K562 (cell line): ENCODE results near the gene MEIOB. TPM values are rescaled to one million over a fixed set of nuclear protein-coding genes. Genes with fewer than 3 reads are reported as not detected.

ENCODE experiments used
- ATAC-seq: fragments of 200-7000 bp; cut with Tn5 transposase; 3 replicates; pipeline ENCODE4 v1.9.1; 2020; ENCODE audit warnings: moderate library complexity
- BruUV-seq: library from RNA; stranded (reverse); fragments of 400-500 nt; replicated peaks from 2 replicates; lab custom pipeline; 2021; lab: Mats Ljungman, UMichigan
- CTCF ChIA-PET: fragments of 300-600 bp; formaldehyde crosslinking; extraction: SDS; loops from one replicate; lab custom pipeline; 2021; ENCODE audit warnings: low intra/inter-chr PET ratio; lab: Yijun Ruan, JAX
- POLR2A ChIA-PET: fragments of 300-600, 350-650 bp; sonication (Branson Sonifier 250); formaldehyde crosslinking; extraction: SDS; loops from one replicate; lab custom pipeline; 2021; ENCODE audit warnings: antibody characterized with exemption, inconsistent platforms; lab: Yijun Ruan, JAX
- DNase-seq, 4 experiments: peaks; one replicate each; pipeline versions ENCODE4 v3.0.0 to v3.0.0-alpha.2; 2011 to 2018; ENCODE audit warnings: low spot score in 3 of 4, mixed read lengths in 3 of 4; ENCODE audit errors: extremely low read depth in 1 of 4
- FAIRE-seq: peaks from 2 replicates; lab custom pipeline; 2011; peaks lifted over from hg19 to GRCh38; lab: Jason Lieb, UNC
- H2AFZ ChIP-seq: 2 replicates; pipeline ENCODE4 v1.6.0; 2011; ENCODE audit warnings: low read depth, low read length, control low read depth, inconsistent platforms
- H3K27ac ChIP-seq: fragments of 200-600 bp; 3 replicates; pipeline ENCODE4 v1.8.0; 2011; ENCODE audit warnings: low read depth, mild to moderate bottlenecking, control low read depth, inconsistent platforms, low read length, moderate library complexity, mixed read lengths; ENCODE audit errors: extremely low read depth
- H3K27me3 ChIP-seq, 2 experiments: fragments of 300-600 bp in 1 of 2; 2 replicates in 1 of 2; 3 replicates in 1 of 2; pipeline versions ENCODE4 v1.6.0 to v1.8.0; 2011; ENCODE audit warnings: inconsistent platforms in 2 of 2, low read length in 2 of 2, mild to moderate bottlenecking in 1 of 2, mixed read lengths in 1 of 2, moderate library complexity in 1 of 2; ENCODE audit not compliant: control insufficient read depth in 2 of 2, insufficient read depth in 2 of 2
- H3K36me3 ChIP-seq: fragments of 300-600 bp; 3 replicates; pipeline ENCODE4 v1.8.0; 2011; ENCODE audit warnings: mild to moderate bottlenecking, low read length, inconsistent platforms; ENCODE audit not compliant: control insufficient read depth, insufficient read depth
- H3K4me1 ChIP-seq, 2 experiments: fragments of 200-600 bp in 1 of 2; replicated peaks in 1 of 2; 2 replicates in 1 of 2; 3 replicates in 1 of 2; pipeline versions ENCODE4 v1.5.1 to v1.8.0; 2011; ENCODE audit warnings: inconsistent platforms in 2 of 2, low read length in 2 of 2, mild to moderate bottlenecking in 1 of 2, mixed read lengths in 1 of 2, moderate library complexity in 1 of 2; ENCODE audit not compliant: control insufficient read depth in 2 of 2, insufficient read depth in 2 of 2
- H3K4me2 ChIP-seq: 2 replicates; pipeline ENCODE4 v1.6.1; 2011; ENCODE audit warnings: low read length, control low read depth, inconsistent platforms, mixed read lengths; ENCODE audit not compliant: insufficient read depth
- H3K4me3 ChIP-seq: fragments of 200-600 bp; sonication (generic), shearing (Covaris generic); 2 replicates; pipeline ENCODE4 v1.5.1; 2016; ENCODE audit warnings: control low read depth, inconsistent platforms
- H3K79me2 ChIP-seq: fragments of 200-600 bp; 3 replicates; pipeline ENCODE4 v1.8.0; 2011; ENCODE audit warnings: low read length, inconsistent platforms; ENCODE audit not compliant: control insufficient read depth, insufficient read depth
- H3K9ac ChIP-seq, 2 experiments: 2 replicates each; pipeline versions ENCODE4 v1.6.0 to v1.6.1; 2011; ENCODE audit warnings: low read depth in 2 of 2, low read length in 2 of 2, control low read depth in 1 of 2, inconsistent platforms in 1 of 2, mild to moderate bottlenecking in 1 of 2, mixed read lengths in 1 of 2; ENCODE audit not compliant: insufficient read depth in 1 of 2
- H3K9me1 ChIP-seq: one replicate; pipeline ENCODE4 v1.6.0; 2011; ENCODE audit warnings: inconsistent platforms, mild to moderate bottlenecking, low read length, moderate library complexity; ENCODE audit not compliant: control insufficient read depth, insufficient read depth
- H3K9me3 ChIP-seq: replicated peaks from 2 replicates; pipeline ENCODE4 v1.5.1; 2011; ENCODE audit warnings: low read depth, low read length, inconsistent platforms; ENCODE audit not compliant: control insufficient read depth, insufficient read depth
- H4K20me1 ChIP-seq: replicated peaks from 2 replicates; pipeline ENCODE4 v1.6.1; 2011; ENCODE audit warnings: low read length, inconsistent platforms, mixed read lengths; ENCODE audit not compliant: control insufficient read depth, insufficient read depth
- ARHGAP35 ChIP-seq: fragments of 450-650 bp; IDR thresholded peaks from 2 replicates; pipeline ENCODE4 v1.6.1; 2018; ENCODE audit not compliant: partially characterized antibody
- CBX1 ChIP-seq: sonication (generic); IDR thresholded peaks from 2 replicates; pipeline ENCODE4 v1.6.1; 2016; ENCODE audit warnings: antibody characterized with exemption, low read depth, mild to moderate bottlenecking
- DDX20 ChIP-seq: fragments of 450-650 bp; IDR thresholded peaks from 2 replicates; pipeline ENCODE4 v1.6.1; 2016; ENCODE audit warnings: missing genetic modification characterization, low read depth, mild to moderate bottlenecking, missing compliant biosample characterization, moderate library complexity
- E2F6 ChIP-seq, 2 experiments: IDR thresholded peaks; 2 replicates each; pipeline ENCODE4 v1.6.1; 2011; ENCODE audit warnings: borderline replicate concordance in 1 of 2, control low read depth in 1 of 2, low read depth in 1 of 2, low read length in 1 of 2, mild to moderate bottlenecking in 1 of 2, mixed read lengths in 1 of 2, moderate library complexity in 1 of 2; ENCODE audit not compliant: insufficient read depth in 1 of 2, insufficient read length in 1 of 2, poor library complexity in 1 of 2, severe bottlenecking in 1 of 2; ENCODE audit errors: extremely low read depth in 1 of 2
- ETS1 ChIP-seq: conservative IDR thresholded peaks from 2 replicates; pipeline ENCODE4 v1.6.1; 2011; ENCODE audit warnings: low read depth, mild to moderate bottlenecking, low read length; ENCODE audit not compliant: control insufficient read depth
- HNRNPLL ChIP-seq: fragments of 200-400 bp; formaldehyde crosslinking; IDR thresholded peaks from 2 replicates; pipeline ENCODE4 v1.6.1; 2017; ENCODE audit warnings: low read length, low read depth, mild to moderate bottlenecking; ENCODE audit not compliant: poor library complexity, severe bottlenecking
- MEIS2 ChIP-seq: fragments of 450-650 bp; IDR thresholded peaks from 2 replicates; pipeline ENCODE4 v1.6.1; 2014; ENCODE audit warnings: mild to moderate bottlenecking; ENCODE audit not compliant: partially characterized antibody
- RB1 ChIP-seq: fragments of 450-650 bp; IDR thresholded peaks from 2 replicates; pipeline ENCODE4 v1.6.1; 2017; ENCODE audit warnings: low read depth, mild to moderate bottlenecking
- RBM39 ChIP-seq: fragments of 200-400 bp; formaldehyde crosslinking; optimal IDR thresholded peaks from 2 replicates; pipeline ENCODE3; 2018; ENCODE audit warnings: low read depth, low read length
- STAG1 ChIP-seq: sonication (generic); formaldehyde crosslinking; IDR thresholded peaks from 2 replicates; pipeline ENCODE4 v1.5.0; 2020; ENCODE audit warnings: missing genetic modification reagents, borderline replicate concordance
- VEZF1 ChIP-seq: fragments of 200-800 bp; sonication (Bioruptor generic); IDR thresholded peaks from 2 replicates; pipeline ENCODE4 v1.6.1; 2017; ENCODE audit warnings: missing genetic modification characterization, missing compliant biosample characterization
- ZBTB34 ChIP-seq: fragments of 250-450 bp; sonication (Bioruptor Pico); IDR thresholded peaks from 2 replicates; pipeline ENCODE4 v1.8.0; 2021; ENCODE audit warnings: mild to moderate bottlenecking, moderate library complexity
- ZBTB7A ChIP-seq: IDR thresholded peaks from 2 replicates; pipeline ENCODE4 v1.6.1; 2011; ENCODE audit warnings: low read depth, mild to moderate bottlenecking, low read length, moderate library complexity, borderline replicate concordance; ENCODE audit not compliant: control insufficient read depth
- ZNF77 ChIP-seq: fragments of 250-450 bp; sonication (Bioruptor Pico); IDR thresholded peaks from 2 replicates; pipeline ENCODE4 v1.5.0; 2020
- WGBS: fragments of 100-300 bp; shearing (Covaris generic); methylation state at CpG from one replicate; pipeline ENCODE4 v1.1.6; 2016; ENCODE audit warnings: low coverage, mixed read lengths; ENCODE audit not compliant: insufficient coverage; ENCODE audit errors: missing lambda C conversion rate; 5-methylcytosine and 5-hydroxymethylcytosine counted together
- in situ Hi-C: fragments of 300-500 bp; cut with MboI; formaldehyde crosslinking; loops from 4 replicates; pipeline ENCODE4 v1.15.0; 2018; ENCODE audit warnings: inconsistent platforms, mixed read lengths
- intact Hi-C: fragments of 100-400 bp; cut with micrococcal nuclease; formaldehyde crosslinking; loops from 2 replicates; pipeline ENCODE4 v1.14.2; 2022
- polyA plus RNA-seq, 8 experiments: library from polyadenylated mRNA; depleted of rRNA in 4 of 8; stranded (reverse) in 5 of 8; unstranded in 3 of 8; fragments of >200 nt; fragmentation: Nextera tagmentation in 2 of 8; fragmentation: Illumina TruSeq in 1 of 8; extraction: Ambion mirVana in 2 of 8; extraction: Trizol in 1 of 8; gene quantifications; 2 replicates each; pipeline versions ENCODE4 v1.2.1 to v1.2.3, GENCODE V29; 2011 to 2014; ENCODE audit warnings: inconsistent platforms in 1 of 8, missing spikeins in 1 of 8
- total RNA-seq, 7 experiments: library from RNA; depleted of rRNA in 6 of 7; stranded (reverse); fragments of >200 nt in 6 of 7; fragmentation: Illumina TruSeq in 2 of 7; extraction: Trizol in 2 of 7; gene quantifications; 2 replicates each; pipeline versions ENCODE4 v1.2.1 to v1.2.3, GENCODE V29; 2011 to 2021; ENCODE audit warnings: low replicate concordance in 1 of 7

The MEIOB gene
- total and polyA plus RNA-seq, 9 of the 15 experiments (the other 6 are each of a cell fraction or from before 2014, with no cell fraction given), result 25.4 to 203 (median 97.6) TPM

GRCh38 chr16:1825864-1826690 lies 45.9 kb downstream of the MEIOB start:
- H3K4me3 ChIP-seq, result peak overlapping the region; percentile 68
- H2AFZ ChIP-seq, result peak overlapping the region; percentile 63; the same call in 1 of the 2 replicates
- intact Hi-C loops, result no loop called here
- peak in 1 of 4 experiments; percentile 78 for DNase-seq
- ChIA-PET CTCF (no interaction called here), POLR2A (interaction anchor here (0.6 to 2.5 kb wide), 7 partner anchors 13 to 466 kb away, joined by 3 to 8 read pairs (median 5); partner anchors contain the start of genes EME2, MRPS34, NME3 and RPS2)
- H3K4me1 ChIP-seq, result peaks cover 16 to 33% of the 10 kb centered on the region in 2 experiments; a peak in 4 of 5 replicates
- in situ Hi-C loops, result no loop called here
- H3K4me2 ChIP-seq, result peak overlapping the region; percentile 100
- peak overlapping the region; percentile 72 to 87; a peak in 3 of 4 replicates for H3K9ac ChIP-seq
- H3K36me3 ChIP-seq, result peaks cover 13% of the 10 kb centered on the region; the same call in 2 of the 3 replicates
- H3K9me1 ChIP-seq, result no peaks in the 10 kb centered on the region
- 5% methylated on average over 52 of the region's 96 CpGs for WGBS
- no peaks in the 10 kb centered on the region for H3K27me3 ChIP-seq
- FAIRE-seq, result no peak
- peaks cover 21% of the 10 kb centered on the region for H3K79me2 ChIP-seq
- H4K20me1 ChIP-seq, result peaks cover 9% of the 10 kb centered on the region
- H3K9me3 ChIP-seq, result no peaks in the 10 kb centered on the region
- no TSS peak for BruUV-seq
- peak; percentile 67 for ATAC-seq
- H3K27ac ChIP-seq, result peak overlapping the region; percentile 73; the same call in 1 of the 3 replicates
- TF ChIP-seq MEIS2 (peak; percentile 29), RBM39 (no peak), ARHGAP35 (no peak), ZBTB7A (peak; percentile 36; the same call in 1 of the 2 replicates), ZNF77 (CRISPR knock-in tag) (no peak), VEZF1 (CRISPR knock-in tag) (peak; percentile 2; the same call in 1 of the 2 replicates), STAG1 (CRISPR knock-in tag) (0 out of 2 replicates have a peak, but pooled peaks have one; percentile 6), E2F6 (IDR thresholded peaks at IDR 0.05; ENCODE audit: borderline replicate concordance in 1 of 2, extremely low read depth in 1 of 2, insufficient read depth in 1 of 2, insufficient read length in 1 of 2, low read depth in 1 of 2, low read length in 1 of 2, poor library complexity in 1 of 2, severe bottlenecking in 1 of 2) (peak in 1 of 2 experiments; percentile 88), ZBTB34 (CRISPR knock-in tag) (no peak), DDX20 (tag) (no peak), CBX1 (no peak), HNRNPLL (peak; percentile 68), RB1 (peak; percentile 15; the same call in 1 of the 2 replicates), ETS1 (0 out of 2 replicates have a peak, but pooled peaks have one; percentile 34)
